Measurements from ENCODE around the gene TRAF2. TPM values are rescaled to one million over a fixed set of nuclear protein-coding genes. Genes with fewer than 3 reads are reported as not detected.

The TRAF2 gene
- total and polyA plus RNA-seq, 2 donors from 2014 or later: 11.4 to 16.9 TPM

DNA sequence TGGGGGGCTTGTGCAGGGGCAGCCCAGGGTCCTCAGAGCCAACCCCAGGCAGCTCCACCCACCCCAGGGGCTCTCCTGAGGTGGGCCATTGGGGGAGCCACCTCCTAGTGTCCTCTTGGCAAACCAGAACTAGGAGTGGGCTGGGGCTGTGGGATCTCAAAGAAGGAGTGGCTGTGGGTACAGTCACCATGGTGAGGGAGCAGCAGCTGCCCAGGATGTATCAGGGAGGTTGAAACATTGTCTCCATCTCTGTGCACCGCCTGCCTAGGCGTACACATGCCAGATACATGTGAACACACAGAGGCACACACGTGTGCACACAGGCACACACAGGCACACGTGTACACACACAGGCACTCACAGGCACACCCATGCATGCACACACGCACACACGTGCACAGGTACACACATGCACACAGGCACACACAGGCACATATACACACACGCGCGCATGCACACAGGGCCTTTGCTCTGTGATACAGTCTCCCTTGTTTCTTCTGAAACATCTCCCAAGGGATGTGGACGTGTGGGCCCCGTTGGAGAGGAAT lies 76.5 kb downstream of the TRAF2 start:
- FAIRE-seq: no peak
- Histone ChIP-seq H3K9me3 (ENCODE audit: control insufficient read depth in 2 of 3, insufficient read depth in 1 of 3, low read length in 3 of 3) (no peaks in the 10 kb centered on the region), H3K27ac (ENCODE audit: low read depth in 2 of 2, low read length in 2 of 2) (no peak overlapping the region), H3K4me3 (ENCODE audit: low read length in 3 of 3) (no peak overlapping the region), H3K36me3 (ENCODE audit: control insufficient read depth in 2 of 3, insufficient read depth in 3 of 3, low read length in 3 of 3) (no peaks in the 10 kb centered on the region), H3K9ac (ENCODE audit: low read length in 3 of 3) (no peak overlapping the region), H3K27me3 (ENCODE audit: control insufficient read depth, insufficient read depth, low read length) (no peaks in the 10 kb centered on the region), H3K4me1 (ENCODE audit: control insufficient read depth in 2 of 3, insufficient read depth in 2 of 3, low read depth in 1 of 3, low read length in 3 of 3) (peaks cover 0 to 3% (median 0%) of the 10 kb centered on the region in 3 donors)
- TF ChIP-seq, protein P1, sequence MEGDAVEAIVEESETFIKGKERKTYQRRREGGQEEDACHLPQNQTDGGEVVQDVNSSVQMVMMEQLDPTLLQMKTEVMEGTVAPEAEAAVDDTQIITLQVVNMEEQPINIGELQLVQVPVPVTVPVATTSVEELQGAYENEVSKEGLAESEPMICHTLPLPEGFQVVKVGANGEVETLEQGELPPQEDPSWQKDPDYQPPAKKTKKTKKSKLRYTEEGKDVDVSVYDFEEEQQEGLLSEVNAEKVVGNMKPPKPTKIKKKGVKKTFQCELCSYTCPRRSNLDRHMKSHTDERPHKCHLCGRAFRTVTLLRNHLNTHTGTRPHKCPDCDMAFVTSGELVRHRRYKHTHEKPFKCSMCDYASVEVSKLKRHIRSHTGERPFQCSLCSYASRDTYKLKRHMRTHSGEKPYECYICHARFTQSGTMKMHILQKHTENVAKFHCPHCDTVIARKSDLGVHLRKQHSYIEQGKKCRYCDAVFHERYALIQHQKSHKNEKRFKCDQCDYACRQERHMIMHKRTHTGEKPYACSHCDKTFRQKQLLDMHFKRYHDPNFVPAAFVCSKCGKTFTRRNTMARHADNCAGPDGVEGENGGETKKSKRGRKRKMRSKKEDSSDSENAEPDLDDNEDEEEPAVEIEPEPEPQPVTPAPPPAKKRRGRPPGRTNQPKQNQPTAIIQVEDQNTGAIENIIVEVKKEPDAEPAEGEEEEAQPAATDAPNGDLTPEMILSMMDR (IDR thresholded peaks at IDR 0.05; ENCODE audit: borderline replicate concordance, extremely low read depth, insufficient read depth): no peak
- intact Hi-C loops (cut with DNase I): no loop called here
- no peak for DNase-seq

DNA sequence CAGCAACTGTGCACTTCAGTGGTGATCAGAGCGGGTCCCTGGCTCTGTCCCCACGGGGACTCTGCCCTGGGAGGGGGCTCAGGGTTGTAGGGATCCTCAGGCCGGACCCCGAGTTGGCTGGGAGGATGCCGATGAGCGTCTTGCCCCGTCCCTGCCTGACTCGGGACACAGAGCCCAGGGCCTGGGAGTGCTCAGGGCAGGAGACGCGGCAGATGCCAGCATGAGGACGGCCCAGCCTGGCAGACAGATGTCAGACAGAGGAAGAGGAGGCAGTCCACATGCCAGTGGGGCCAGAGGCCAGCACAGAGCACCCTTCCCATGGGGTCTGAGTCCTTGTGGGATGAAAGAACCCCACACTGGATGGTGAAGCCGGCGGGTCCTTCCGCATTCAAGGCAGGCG lies 77.0 kb downstream of the TRAF2 start:
- H3K36me3 ChIP-seq (ENCODE audit: control insufficient read depth in 2 of 3, insufficient read depth in 3 of 3, low read length in 3 of 3): no peaks in the 10 kb centered on the region
- no peak for DNase-seq
- TF ChIP-seq, protein P1 (IDR thresholded peaks at IDR 0.05; ENCODE audit: borderline replicate concordance, extremely low read depth, insufficient read depth): no peak
- H3K9me3 ChIP-seq (ENCODE audit: control insufficient read depth in 2 of 3, insufficient read depth in 1 of 3, low read length in 3 of 3): no peaks in the 10 kb centered on the region
- H3K4me3 ChIP-seq (ENCODE audit: low read length in 3 of 3): no peak overlapping the region
- no peak for FAIRE-seq
- H3K9ac ChIP-seq (ENCODE audit: low read length in 3 of 3): no peak overlapping the region
- H3K27me3 ChIP-seq (ENCODE audit: control insufficient read depth, insufficient read depth, low read length): no peaks in the 10 kb centered on the region
- no peak overlapping the region for H3K27ac ChIP-seq (ENCODE audit: low read depth in 2 of 2, low read length in 2 of 2)
- intact Hi-C loops (cut with DNase I): no loop called here
- H3K4me1 ChIP-seq (ENCODE audit: control insufficient read depth in 2 of 3, insufficient read depth in 2 of 3, low read depth in 1 of 3, low read length in 3 of 3): peaks cover 0 to 3% (median 0%) of the 10 kb centered on the region in 3 donors

DNA sequence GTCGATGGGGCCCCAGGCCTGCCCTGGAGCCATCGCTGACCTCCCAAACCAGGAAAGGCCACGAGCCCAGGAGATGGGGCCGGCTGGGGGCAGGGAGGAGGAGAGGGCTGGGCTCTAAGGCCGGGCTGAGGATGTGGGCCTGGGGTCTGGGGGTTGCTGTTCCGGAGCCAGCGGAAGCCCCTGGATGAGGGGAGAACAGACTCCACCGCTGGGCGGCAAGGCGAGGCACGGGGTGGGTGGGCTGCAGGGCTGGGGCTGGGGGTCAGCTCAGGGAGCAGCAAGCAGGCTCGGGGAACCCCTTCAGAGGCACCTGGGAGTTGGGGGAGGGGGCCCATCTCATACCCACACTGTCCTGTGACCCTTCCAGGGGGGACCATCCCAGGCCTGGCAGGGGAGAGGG lies 77.4 kb downstream of the TRAF2 start:
- DNase-seq: no peak
- TF ChIP-seq, protein P1 (IDR thresholded peaks at IDR 0.05; ENCODE audit: borderline replicate concordance, extremely low read depth, insufficient read depth): no peak

More for the DNA sequence above, 77.4 kb downstream of the TRAF2 start:
- H3K4me3 ChIP-seq (ENCODE audit: low read length in 3 of 3): no peak overlapping the region
- no peak overlapping the region for H3K27ac ChIP-seq (ENCODE audit: low read depth in 2 of 2, low read length in 2 of 2)
- H3K9me3 ChIP-seq (ENCODE audit: control insufficient read depth in 2 of 3, insufficient read depth in 1 of 3, low read length in 3 of 3): no peaks in the 10 kb centered on the region
- no peak overlapping the region for H3K9ac ChIP-seq (ENCODE audit: low read length in 3 of 3)
- intact Hi-C loops (cut with DNase I): no loop called here
- peaks cover 0 to 3% (median 0%) of the 10 kb centered on the region in 3 donors for H3K4me1 ChIP-seq (ENCODE audit: control insufficient read depth in 2 of 3, insufficient read depth in 2 of 3, low read depth in 1 of 3, low read length in 3 of 3)
- H3K27me3 ChIP-seq (ENCODE audit: control insufficient read depth, insufficient read depth, low read length): no peaks in the 10 kb centered on the region
- H3K36me3 ChIP-seq (ENCODE audit: control insufficient read depth in 2 of 3, insufficient read depth in 3 of 3, low read length in 3 of 3): no peaks in the 10 kb centered on the region
- FAIRE-seq: no peak

Data from kidney (tissue), 14 donors.